ENCODE results near the gene HFE. TPM values are rescaled to one million over a fixed set of nuclear protein-coding genes. Genes with fewer than 3 reads are reported as not detected.
"Not testable (repeated sequence)": the region's sequence is repeated elsewhere in the genome, so short reads cannot be mapped to it uniquely, and the experiment has no call there.

HFE gene
- total RNA-seq, 6 experiments from 2014 or later: 16.1 to 21.7 (median 18.3) TPM

DNA sequence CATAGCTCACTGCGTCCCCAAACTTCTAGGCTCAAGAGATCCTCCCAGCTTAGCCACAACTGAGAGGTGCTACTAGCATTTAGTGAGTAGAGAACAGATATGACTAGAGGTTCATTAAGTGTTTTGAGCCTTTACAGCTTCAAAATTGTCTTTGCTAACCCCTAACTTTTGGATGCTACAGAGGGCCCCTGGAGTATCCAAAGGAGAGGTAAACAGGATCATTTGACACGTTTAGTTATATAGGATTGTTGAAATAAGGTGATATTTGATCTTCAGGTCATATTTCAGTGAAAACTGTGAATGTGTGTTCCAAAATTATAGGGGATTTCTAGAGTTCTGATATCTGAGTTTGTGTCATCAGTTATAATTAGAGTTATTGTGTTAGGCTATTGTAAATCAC lies 19.2 kb upstream of the HFE start:
- Mint-ChIP-seq H3K27me3 (ENCODE audit: insufficient read depth) (peaks cover 2% of the 10 kb centered on the region), H3K4me3 (no peak overlapping the region), H3K36me3 (ENCODE audit: low read depth) (no peaks in the 10 kb centered on the region), H3K9me3 (no peaks in the 10 kb centered on the region), H3K4me1 (ENCODE audit: low read depth) (peaks cover 7% of the 10 kb centered on the region), H3K27ac (no peak overlapping the region)
- DNase-seq: no peak
- TF ChIP-seq, protein P1, sequence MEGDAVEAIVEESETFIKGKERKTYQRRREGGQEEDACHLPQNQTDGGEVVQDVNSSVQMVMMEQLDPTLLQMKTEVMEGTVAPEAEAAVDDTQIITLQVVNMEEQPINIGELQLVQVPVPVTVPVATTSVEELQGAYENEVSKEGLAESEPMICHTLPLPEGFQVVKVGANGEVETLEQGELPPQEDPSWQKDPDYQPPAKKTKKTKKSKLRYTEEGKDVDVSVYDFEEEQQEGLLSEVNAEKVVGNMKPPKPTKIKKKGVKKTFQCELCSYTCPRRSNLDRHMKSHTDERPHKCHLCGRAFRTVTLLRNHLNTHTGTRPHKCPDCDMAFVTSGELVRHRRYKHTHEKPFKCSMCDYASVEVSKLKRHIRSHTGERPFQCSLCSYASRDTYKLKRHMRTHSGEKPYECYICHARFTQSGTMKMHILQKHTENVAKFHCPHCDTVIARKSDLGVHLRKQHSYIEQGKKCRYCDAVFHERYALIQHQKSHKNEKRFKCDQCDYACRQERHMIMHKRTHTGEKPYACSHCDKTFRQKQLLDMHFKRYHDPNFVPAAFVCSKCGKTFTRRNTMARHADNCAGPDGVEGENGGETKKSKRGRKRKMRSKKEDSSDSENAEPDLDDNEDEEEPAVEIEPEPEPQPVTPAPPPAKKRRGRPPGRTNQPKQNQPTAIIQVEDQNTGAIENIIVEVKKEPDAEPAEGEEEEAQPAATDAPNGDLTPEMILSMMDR (IDR thresholded peaks at IDR 0.05): no peak

DNA sequence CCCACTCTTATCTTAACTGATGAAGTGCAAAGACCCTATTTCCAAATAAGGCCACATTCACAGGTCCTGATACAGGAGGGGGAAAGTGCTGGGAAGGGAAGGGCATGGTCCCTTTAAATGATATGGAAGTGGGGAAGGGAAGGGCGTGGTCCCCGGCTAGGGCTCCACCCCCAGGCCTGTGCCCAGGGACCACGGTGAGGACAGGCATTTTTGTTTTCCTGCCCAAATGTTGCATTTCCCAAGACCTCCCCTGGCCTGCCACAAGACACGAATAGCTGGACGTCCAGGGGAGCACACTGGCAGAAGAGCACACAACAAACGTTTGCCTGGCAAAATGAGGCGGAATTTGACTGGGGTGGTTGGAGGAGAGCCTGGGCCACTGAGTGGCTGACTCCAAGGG lies 16.1 kb upstream of the HFE start:
- no peaks in the 10 kb centered on the region for H3K9me3 Mint-ChIP-seq
- peaks cover 2% of the 10 kb centered on the region for H3K4me1 Mint-ChIP-seq (ENCODE audit: low read depth)
- no peaks in the 10 kb centered on the region for H3K36me3 Mint-ChIP-seq (ENCODE audit: low read depth)
- no peak for DNase-seq
- no peak overlapping the region for H3K4me3 Mint-ChIP-seq
- peaks cover 2% of the 10 kb centered on the region for H3K27me3 Mint-ChIP-seq (ENCODE audit: insufficient read depth)
- TF ChIP-seq, protein P1 (IDR thresholded peaks at IDR 0.05): no peak
- no peak overlapping the region for H3K27ac Mint-ChIP-seq

DNA sequence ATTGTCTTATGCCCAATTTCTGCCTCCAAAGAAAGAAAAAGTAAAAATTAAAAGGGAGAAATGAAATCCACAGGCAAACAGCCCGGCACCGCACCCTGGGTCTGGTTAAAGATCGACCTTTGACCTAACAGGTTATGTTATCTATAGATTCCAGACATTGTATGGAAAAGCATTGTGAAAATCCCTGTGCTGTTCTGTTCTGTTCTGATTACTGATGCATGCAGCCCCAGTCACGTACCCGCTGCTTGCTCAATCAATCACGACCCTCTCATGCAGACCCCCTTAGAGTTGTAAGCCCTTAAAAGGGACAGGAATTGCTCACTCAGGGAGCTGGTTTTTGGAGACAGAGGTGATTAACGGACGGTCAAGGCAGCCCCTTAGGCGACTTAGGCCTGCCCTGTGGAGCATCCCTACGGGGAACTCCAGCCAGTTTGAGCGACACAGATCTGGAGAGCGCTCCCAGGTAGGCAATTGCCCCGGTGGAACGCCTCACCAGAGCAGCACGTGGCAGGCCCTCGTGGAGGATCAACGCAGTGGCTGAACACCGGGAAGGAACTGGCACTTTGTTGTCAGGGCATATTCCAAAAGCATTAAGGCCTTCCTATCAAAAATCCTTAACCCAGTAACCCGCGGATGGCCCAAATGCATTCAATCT lies 12.0 kb upstream of the HFE start:
- no peaks in the 10 kb centered on the region for H3K9me3 Mint-ChIP-seq
- no peak overlapping the region for H3K27ac Mint-ChIP-seq
- no peaks in the 10 kb centered on the region for H3K4me1 Mint-ChIP-seq (ENCODE audit: low read depth)
- H3K27me3 Mint-ChIP-seq (ENCODE audit: insufficient read depth): no peaks in the 10 kb centered on the region; the same call in none of the 2 replicates
- TF ChIP-seq, protein P1 (IDR thresholded peaks at IDR 0.05): no peak
- H3K4me3 Mint-ChIP-seq: no peak overlapping the region
- DNase-seq: no peak
- no peaks in the 10 kb centered on the region for H3K36me3 Mint-ChIP-seq (ENCODE audit: low read depth)

DNA sequence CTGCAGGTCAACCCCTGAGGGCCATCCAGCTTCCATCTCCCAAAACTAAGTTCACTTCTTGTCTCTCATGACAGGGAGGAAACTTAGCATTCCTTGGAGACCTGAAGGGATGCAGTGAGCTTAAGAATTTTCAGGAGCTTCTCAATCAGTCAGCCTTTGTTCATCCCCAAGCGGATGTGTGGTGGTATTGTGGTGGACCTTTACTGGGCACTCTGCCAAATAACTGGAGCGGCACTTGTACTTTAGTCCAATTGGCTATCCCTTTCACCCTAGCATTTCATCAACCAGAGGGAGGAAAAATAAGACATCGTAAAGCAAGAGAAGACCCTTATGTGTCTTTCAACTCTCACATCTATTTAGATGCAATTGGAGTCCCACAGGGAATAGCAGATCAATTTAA lies 9.2 kb upstream of the HFE start:
- H3K36me3 Mint-ChIP-seq (ENCODE audit: low read depth); H3K27me3 Mint-ChIP-seq (ENCODE audit: insufficient read depth); H3K27ac Mint-ChIP-seq; H3K4me1 Mint-ChIP-seq (ENCODE audit: low read depth); H3K4me3 Mint-ChIP-seq; DNase-seq: not testable (repeated sequence)
- peaks cover 11% of the 10 kb centered on the region for H3K9me3 Mint-ChIP-seq

DNA sequence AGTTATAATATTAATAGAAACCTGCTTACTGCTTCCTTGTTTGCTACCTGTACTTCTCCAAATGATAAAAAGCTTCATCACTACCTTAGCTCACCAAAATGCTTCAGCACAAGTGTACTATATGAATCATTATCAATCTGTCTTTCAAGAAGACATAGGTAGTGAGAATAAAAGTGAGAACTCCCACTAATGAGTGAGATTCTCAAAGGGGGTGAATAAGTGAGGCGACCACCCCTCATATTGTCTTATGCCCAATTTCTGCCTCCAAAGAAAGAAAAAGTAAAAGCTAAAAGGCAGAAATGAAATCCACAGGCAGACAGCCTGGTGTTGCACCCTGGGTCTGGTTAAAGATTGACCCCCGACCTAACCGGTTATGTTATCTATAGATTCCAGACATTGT lies 6.1 kb upstream of the HFE start:
- not testable (repeated sequence) for H3K4me1 Mint-ChIP-seq (ENCODE audit: low read depth); DNase-seq; H3K27ac Mint-ChIP-seq; H3K4me3 Mint-ChIP-seq; H3K27me3 Mint-ChIP-seq (ENCODE audit: insufficient read depth); H3K36me3 Mint-ChIP-seq (ENCODE audit: low read depth)
- peaks cover 11% of the 10 kb centered on the region for H3K9me3 Mint-ChIP-seq

DNA sequence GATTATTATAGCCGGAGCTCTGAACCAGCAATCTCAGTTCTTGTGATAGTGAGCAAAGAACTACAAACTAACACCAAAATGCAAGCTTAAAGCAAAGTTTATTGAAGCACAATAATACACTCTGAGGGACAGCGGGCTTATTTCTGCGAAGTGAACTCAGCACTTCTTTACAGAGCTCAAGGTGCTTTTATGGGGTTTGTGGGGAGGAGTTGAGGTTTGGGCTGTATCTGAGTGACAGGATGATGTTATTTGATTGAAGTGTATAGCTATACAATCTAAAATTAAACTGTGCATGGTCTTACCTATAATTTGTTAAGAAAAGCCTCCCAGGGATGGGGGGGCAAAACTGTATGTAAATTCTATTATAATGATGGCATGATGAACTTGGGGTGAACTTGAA lies 1.0 kb upstream of the HFE start:
- Mint-ChIP-seq H3K4me1 (ENCODE audit: low read depth) (peaks cover 19% of the 10 kb centered on the region), H3K9me3 (peaks cover 7% of the 10 kb centered on the region), H3K4me3 (no peak overlapping the region), H3K27me3 (ENCODE audit: insufficient read depth) (peaks cover 4% of the 10 kb centered on the region), H3K27ac (no peak overlapping the region), H3K36me3 (ENCODE audit: low read depth) (peaks cover 14% of the 10 kb centered on the region)
- TF ChIP-seq, protein P1 (IDR thresholded peaks at IDR 0.05): no peak
- DNase-seq: no peak
